Measurements from ENCODE around the gene COQ3. TPM values are rescaled to one million over a fixed set of nuclear protein-coding genes. Genes with fewer than 3 reads are reported as not detected.

Gene COQ3
- total and polyA plus RNA-seq, 2 of the 8 experiments (the other 6 are each of a cell fraction or from before 2014, with no cell fraction given), result 8.4 to 16.2 TPM

DNA sequence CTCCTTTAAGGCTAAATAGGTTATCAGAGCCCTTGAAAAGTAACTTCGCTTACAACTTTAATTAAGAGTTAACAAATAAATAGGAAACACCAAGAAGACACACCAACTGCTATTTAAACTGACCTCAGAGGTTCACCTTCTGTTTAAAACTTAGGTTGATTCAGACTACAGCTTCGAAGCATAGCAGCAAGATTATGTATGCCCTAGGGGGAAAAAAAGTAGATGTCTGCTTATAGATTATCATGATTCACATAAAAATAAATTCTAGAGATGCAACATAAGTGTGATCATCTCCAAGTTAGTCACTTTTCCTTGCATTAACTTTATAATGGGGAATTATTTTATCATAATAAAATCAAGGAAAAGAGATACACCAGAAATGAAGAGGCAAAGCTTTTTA lies 22.2 kb upstream of the COQ3 start:
- DNase-seq (ENCODE audit: low read depth in 1 of 2, low spot score in 2 of 2) (no peak), FAIRE-seq (no peak)
- POLR2A ChIA-PET (ENCODE audit: partially characterized antibody), result interaction anchor here (1.0 to 5.3 kb wide), 3 partner anchors 7 to 21 kb away, joined by 3 to 34 read pairs (median 29); partner anchors contain the start of genes COQ3 and PNISR
- CTCF ChIA-PET (ENCODE audit: partially characterized antibody), result no interaction called here
- H4K5ac ChIP-seq (ENCODE audit: insufficient read length, low read depth, low read length), result no peak overlapping the region
- H4K91ac ChIP-seq (replicated peaks; ENCODE audit: insufficient read length, low read length), result no peak overlapping the region
- H2BK5ac ChIP-seq (ENCODE audit: low read depth, low read length), result no peak overlapping the region
- H3K27ac ChIP-seq (ENCODE audit: low read depth, low read length), result no peak overlapping the region
- no peaks in the 10 kb centered on the region; the same call in 1 of the 2 replicates for H3K79me1 ChIP-seq (ENCODE audit: low read depth, low read length)
- peaks cover 4 to 16% of the 10 kb centered on the region in 2 experiments for H4K20me1 ChIP-seq (replicated peaks in 1 of 2; ENCODE audit: control insufficient read depth in 1 of 2, insufficient read depth in 2 of 2, low read length in 2 of 2)
- no peak overlapping the region for H2AK5ac ChIP-seq (ENCODE audit: low read depth, low read length)
- H3K36me3 ChIP-seq (ENCODE audit: control insufficient read depth in 2 of 4, insufficient read depth in 4 of 4, low read length in 3 of 4), result peaks cover 0 to 40% (median 6%) of the 10 kb centered on the region in 4 experiments; a peak in 4 of 8 replicates
- no peak overlapping the region for H2BK120ac ChIP-seq (replicated peaks; ENCODE audit: low read depth, low read length)
- no peak overlapping the region for H2BK20ac ChIP-seq (ENCODE audit: low read length)
- no peaks in the 10 kb centered on the region; a peak in 1 of 7 replicates for H3K4me1 ChIP-seq (replicated peaks in 1 of 4; ENCODE audit: control insufficient read depth in 3 of 4, insufficient read depth in 4 of 4, low read length in 3 of 4)
- no peak overlapping the region for H2BK15ac ChIP-seq (ENCODE audit: low read length)
- H3K23ac ChIP-seq (ENCODE audit: insufficient read length), result no peak overlapping the region
- H3K23me2 ChIP-seq (ENCODE audit: low read depth, low read length), result no peaks in the 10 kb centered on the region; the same call in 1 of the 2 replicates
- H3K4me3 ChIP-seq (ENCODE audit: extremely low read depth in 1 of 4, insufficient read depth in 2 of 4, low read depth in 3 of 4, low read length in 4 of 4), result no peak overlapping the region
- no peak overlapping the region for H3K18ac ChIP-seq (ENCODE audit: extremely low read depth, low read length)
- TF ChIP-seq MAFK (IDR thresholded peaks at IDR 0.05; ENCODE audit: low read depth, low read length) (no peak), POLR2AphosphoS5 (IDR thresholded peaks at IDR 0.05; ENCODE audit: low read depth, low read length) (no peak), KDM4A (IDR thresholded peaks at IDR 0.05; ENCODE audit: low read depth, low read length, severe bottlenecking) (no peak), NANOG (IDR thresholded peaks at IDR 0.05; ENCODE audit: insufficient read depth, low read depth, low read length, poor library complexity, severe bottlenecking) (no peak), SIN3A (conservative IDR thresholded peaks at IDR 0.05 in 1 of 2, IDR thresholded peaks at IDR 0.05 in 1 of 2; ENCODE audit: low read depth in 1 of 2, low read length in 2 of 2) (no peak), NRF1 (IDR thresholded peaks at IDR 0.05; ENCODE audit: low read depth, low read length) (no peak)
- H2BK12ac ChIP-seq (ENCODE audit: low read depth, low read length), result no peak overlapping the region
- H3K14ac ChIP-seq (ENCODE audit: insufficient read length), result no peak overlapping the region
- no peak overlapping the region for H2AFZ ChIP-seq (ENCODE audit: low read length)
- H4K8ac ChIP-seq (ENCODE audit: extremely low read depth, insufficient read depth, low read length), result no peak overlapping the region
- no peak overlapping the region for H3K56ac ChIP-seq (replicated peaks; ENCODE audit: insufficient read length, low read depth, low read length)
- H3K79me2 ChIP-seq (ENCODE audit: control insufficient read depth in 1 of 2, insufficient read depth in 2 of 2, low read length in 2 of 2), result peaks cover 4 to 96% of the 10 kb centered on the region in 2 experiments; a peak in 3 of 4 replicates
- H3K4me2 ChIP-seq (ENCODE audit: insufficient read depth in 1 of 2, low read depth in 2 of 2, low read length in 2 of 2), result no peak overlapping the region
- H3K9ac ChIP-seq (replicated peaks in 1 of 4; ENCODE audit: extremely low read depth in 1 of 4, low read depth in 3 of 4, low read length in 3 of 4), result no peak overlapping the region
- WGBS, 2 experiments (ENCODE audit: extremely low coverage in 1 of 2, insufficient coverage in 1 of 2, insufficient read length in 1 of 2, insufficient replicate concordance in 2 of 2, low coverage in 1 of 2, low lambda C conversion rate in 2 of 2, missing lambda C conversion rate in 1 of 2), result 93% methylated on average over 2 of the region's 2 CpGs; no CpG with 5 or more reads in 1 of the 2 experiments
- no peaks in the 10 kb centered on the region for H3K27me3 ChIP-seq (replicated peaks in 1 of 4; ENCODE audit: control insufficient read depth in 3 of 4, extremely low read depth in 1 of 4, insufficient read depth in 3 of 4, low read length in 3 of 4)
- H3K9me3 ChIP-seq (ENCODE audit: insufficient read depth in 2 of 2, low read depth in 1 of 2, low read length in 1 of 2), result no peaks in the 10 kb centered on the region
- H3K4ac ChIP-seq (replicated peaks; ENCODE audit: insufficient read length, low read depth, low read length), result no peak overlapping the region

All from H1 (cell line).